Activated CD8-positive, alpha-beta T cell treated with anti-CD3 and anti-CD28 coated beads for 36 hours (primary cell): ENCODE data around the gene TMEM72. TPM values are rescaled to one million over a fixed set of nuclear protein-coding genes. Genes with fewer than 3 reads are reported as not detected.
"Not testable (repeated sequence)": the region's sequence is repeated elsewhere in the genome, so short reads cannot be mapped to it uniquely, and the experiment has no call there.

ENCODE experiments used
- ATAC-seq: fragments of 200-7000 bp; cut with Tn5 transposase; one replicate; pipeline ENCODE4 v1.10.0; 2021; ENCODE audit warnings: mild to moderate bottlenecking, moderate library complexity
- CTCF ChIA-PET: fragments of 350-600 bp; sonication (Branson Sonifier 250); formaldehyde crosslinking; loops from one replicate; lab custom pipeline; 2021; ENCODE audit warnings: antibody characterized with exemption; lab: Charles Lee
- POLR2A ChIA-PET: fragments of 350-600 bp; sonication (Branson Sonifier 250); formaldehyde crosslinking; loops from one replicate; lab custom pipeline; 2021; ENCODE audit warnings: antibody characterized with exemption; lab: Charles Lee
- DNase-seq: peaks from one replicate; pipeline ENCODE4 v3.0.0-alpha.2; 2020
- H3K27ac Mint-ChIP-seq: one replicate; pipeline ENCODE4 v1.8.0; 2021; ENCODE audit warnings: mild to moderate bottlenecking, mixed read lengths
- H3K27me3 Mint-ChIP-seq: one replicate; pipeline ENCODE4 v1.8.0; 2021; ENCODE audit warnings: mixed read lengths
- H3K36me3 Mint-ChIP-seq: one replicate; pipeline ENCODE4 v1.8.0; 2021; ENCODE audit warnings: low read depth, mixed read lengths
- H3K4me1 Mint-ChIP-seq: one replicate; pipeline ENCODE4 v1.8.0; 2021; ENCODE audit warnings: low read depth, mixed read lengths
- H3K4me3 Mint-ChIP-seq: one replicate; pipeline ENCODE4 v1.8.0; 2021; ENCODE audit warnings: mild to moderate bottlenecking, moderate library complexity, mixed read lengths
- H3K9me3 Mint-ChIP-seq: one replicate; pipeline ENCODE4 v1.8.0; 2021; ENCODE audit warnings: mixed read lengths
- intact Hi-C: fragments of 100-400 bp; cut with micrococcal nuclease; formaldehyde crosslinking; loops from one replicate; pipeline ENCODE4 v1.10.0; 2022
- total RNA-seq, 2 experiments: library from RNA; stranded (reverse); gene quantifications; one replicate each; pipeline ENCODE4 v1.2.3, GENCODE V29; 2021
- TF ChIP-seq, protein P1 (sequence below): fragments of 200-600 bp; IDR thresholded peaks from one replicate; pipeline ENCODE4 v1.8.0; 2022; ENCODE audit warnings: antibody characterized with exemption, mild to moderate bottlenecking

The TMEM72 gene
- total RNA-seq, 2 experiments from 2014 or later: not detected

DNA sequence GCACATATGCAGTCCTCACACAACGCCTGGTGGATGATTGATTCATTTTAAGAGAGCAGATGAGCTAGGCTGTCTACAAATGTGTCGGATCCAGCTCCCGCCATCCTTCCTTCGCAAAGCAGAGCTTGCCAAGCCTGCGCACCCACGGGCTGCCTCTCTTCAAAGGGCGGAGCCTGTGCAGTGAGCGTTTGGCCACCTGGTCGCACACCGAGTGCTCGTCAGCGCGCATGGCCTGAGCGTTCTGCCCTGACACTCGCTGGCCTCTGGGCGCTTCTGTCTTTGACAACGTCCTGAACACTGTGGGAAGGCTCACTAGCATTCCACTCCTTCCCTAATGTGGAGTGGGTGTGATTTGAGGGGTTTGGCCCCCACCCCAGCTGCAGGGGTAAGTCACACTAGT is 47.1 kb upstream of the TMEM72 start:
- Mint-ChIP-seq H3K4me3 (peak overlapping the region; percentile 80), H3K27ac (no peak overlapping the region), H3K27me3 (peaks cover 36% of the 10 kb centered on the region), H3K9me3 (no peaks in the 10 kb centered on the region), H3K4me1 (no peaks in the 10 kb centered on the region), H3K36me3 (no peaks in the 10 kb centered on the region)
- TF ChIP-seq, protein P1, sequence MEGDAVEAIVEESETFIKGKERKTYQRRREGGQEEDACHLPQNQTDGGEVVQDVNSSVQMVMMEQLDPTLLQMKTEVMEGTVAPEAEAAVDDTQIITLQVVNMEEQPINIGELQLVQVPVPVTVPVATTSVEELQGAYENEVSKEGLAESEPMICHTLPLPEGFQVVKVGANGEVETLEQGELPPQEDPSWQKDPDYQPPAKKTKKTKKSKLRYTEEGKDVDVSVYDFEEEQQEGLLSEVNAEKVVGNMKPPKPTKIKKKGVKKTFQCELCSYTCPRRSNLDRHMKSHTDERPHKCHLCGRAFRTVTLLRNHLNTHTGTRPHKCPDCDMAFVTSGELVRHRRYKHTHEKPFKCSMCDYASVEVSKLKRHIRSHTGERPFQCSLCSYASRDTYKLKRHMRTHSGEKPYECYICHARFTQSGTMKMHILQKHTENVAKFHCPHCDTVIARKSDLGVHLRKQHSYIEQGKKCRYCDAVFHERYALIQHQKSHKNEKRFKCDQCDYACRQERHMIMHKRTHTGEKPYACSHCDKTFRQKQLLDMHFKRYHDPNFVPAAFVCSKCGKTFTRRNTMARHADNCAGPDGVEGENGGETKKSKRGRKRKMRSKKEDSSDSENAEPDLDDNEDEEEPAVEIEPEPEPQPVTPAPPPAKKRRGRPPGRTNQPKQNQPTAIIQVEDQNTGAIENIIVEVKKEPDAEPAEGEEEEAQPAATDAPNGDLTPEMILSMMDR: no peak
- DNase-seq (peak; percentile 38), ATAC-seq (peak; percentile 53)
- POLR2A ChIA-PET: interaction anchor here (0.8 kb wide), 1 partner anchor 9 kb away, joined by 3 read pairs; no protein-coding TSS in a partner anchor
- CTCF ChIA-PET: interaction anchor here (0.7 to 3.3 kb wide), 9 partner anchors 7 to 1175 kb away, joined by 3 to 13 read pairs (median 4); no protein-coding TSS in a partner anchor
- intact Hi-C loops: loop anchor here (5.0 kb wide), 1 partner anchor 1192 kb away; no protein-coding TSS in a partner anchor

GRCh38 chr10:44864637-44865288 is 46.4 kb upstream of the TMEM72 start:
- H3K4me3 Mint-ChIP-seq: peak overlapping the region; percentile 80
- intact Hi-C loops: loop anchor here (5.0 kb wide), 1 partner anchor 1192 kb away; no protein-coding TSS in a partner anchor
- no peaks in the 10 kb centered on the region for H3K4me1 Mint-ChIP-seq
- POLR2A ChIA-PET: interaction anchor here (0.8 kb wide), 1 partner anchor 10 kb away, joined by 3 read pairs; no protein-coding TSS in a partner anchor
- peak; percentile 87 for ATAC-seq
- peaks cover 40% of the 10 kb centered on the region for H3K27me3 Mint-ChIP-seq
- H3K27ac Mint-ChIP-seq: no peak overlapping the region
- CTCF ChIA-PET: interaction anchor here (0.7 to 3.3 kb wide), 12 partner anchors 8 to 1191 kb away, joined by 3 to 13 read pairs (median 4); no protein-coding TSS in a partner anchor
- peak; percentile 86 for DNase-seq
- TF ChIP-seq, protein P1: peak; percentile 89
- no peaks in the 10 kb centered on the region for H3K36me3 Mint-ChIP-seq
- H3K9me3 Mint-ChIP-seq: no peaks in the 10 kb centered on the region

DNA sequence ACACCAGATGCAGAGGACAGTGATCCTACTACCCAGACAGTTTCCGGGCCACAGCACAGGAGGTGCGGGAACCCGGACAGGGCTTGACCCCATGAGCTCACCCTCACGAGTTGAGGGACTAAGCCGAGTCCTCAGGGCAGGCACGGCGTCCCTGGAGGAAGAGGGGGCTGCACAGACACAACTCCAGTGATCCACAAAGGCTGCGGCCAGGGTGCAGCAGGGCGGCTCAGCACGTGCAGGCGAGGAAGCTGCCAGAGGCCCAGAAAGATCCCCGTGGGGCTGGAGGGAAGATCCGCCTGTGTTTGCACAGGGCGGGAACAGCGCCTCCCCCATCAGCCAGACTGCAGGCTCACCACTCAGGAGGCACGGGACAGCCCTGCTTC is 45.9 kb upstream of the TMEM72 start:
- DNase-seq (no peak), ATAC-seq (no peak)
- Mint-ChIP-seq H3K4me3 (peak overlapping the region; percentile 80), H3K9me3 (no peaks in the 10 kb centered on the region), H3K27ac (no peak overlapping the region), H3K4me1 (no peaks in the 10 kb centered on the region), H3K36me3 (no peaks in the 10 kb centered on the region), H3K27me3 (peaks cover 44% of the 10 kb centered on the region)
- intact Hi-C loops: no loop called here
- TF ChIP-seq, protein P1: no peak
- ChIA-PET CTCF (interaction anchor here (1.2 to 3.3 kb wide), 7 partner anchors 8 to 1192 kb away, joined by 3 to 13 read pairs (median 6); no protein-coding TSS in a partner anchor), POLR2A (no interaction called here)

DNA sequence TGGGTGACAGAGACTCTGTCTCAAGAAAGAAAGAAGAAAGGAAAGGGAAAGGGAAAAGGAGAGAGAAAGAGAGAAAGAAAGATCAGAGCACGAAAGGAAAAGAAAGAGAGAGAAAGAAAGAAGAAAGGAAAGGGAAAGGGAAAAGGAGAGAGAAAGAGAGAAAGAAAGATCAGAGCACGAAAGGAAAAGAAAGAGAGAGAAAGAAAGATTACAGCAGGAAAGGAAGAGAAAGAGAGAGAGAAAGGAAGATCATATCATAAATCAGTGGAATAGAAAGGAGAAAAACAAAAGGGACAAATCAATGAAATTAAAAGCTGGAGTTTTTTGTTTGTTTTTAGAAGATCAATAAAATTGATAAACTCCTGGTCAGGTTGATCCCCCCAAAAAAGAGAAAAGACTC is 44.8 kb upstream of the TMEM72 start:
- H3K27ac Mint-ChIP-seq, H3K4me3 Mint-ChIP-seq, DNase-seq, H3K4me1 Mint-ChIP-seq, H3K9me3 Mint-ChIP-seq, intact Hi-C loops, H3K36me3 Mint-ChIP-seq, POLR2A ChIA-PET, ATAC-seq: not testable (repeated sequence)
- CTCF ChIA-PET: interaction anchor here (1.3 to 3.3 kb wide), 3 partner anchors 9 to 10 kb away, joined by 4 to 13 read pairs (median 10); no protein-coding TSS in a partner anchor
- H3K27me3 Mint-ChIP-seq: peaks cover 44% of the 10 kb centered on the region

GRCh38 chr10:44870031-44870430 is 41.1 kb upstream of the TMEM72 start:
- H3K27me3 Mint-ChIP-seq: peaks cover 27% of the 10 kb centered on the region
- TF ChIP-seq, protein P1: no peak
- ATAC-seq (no peak), DNase-seq (no peak)
- no peak overlapping the region for H3K4me3 Mint-ChIP-seq
- POLR2A ChIA-PET: no interaction called here
- no peaks in the 10 kb centered on the region for H3K9me3 Mint-ChIP-seq
- intact Hi-C loops: no loop called here
- H3K4me1 Mint-ChIP-seq: no peaks in the 10 kb centered on the region
- no peaks in the 10 kb centered on the region for H3K36me3 Mint-ChIP-seq
- CTCF ChIA-PET: interaction anchor here (3.0 kb wide), 1 partner anchor 12 kb away, joined by 14 read pairs; no protein-coding TSS in a partner anchor
- no peak overlapping the region for H3K27ac Mint-ChIP-seq
